GM12874 (cell line): ENCODE results near the gene LITAFD.

Experiments
- TF ChIP-seq, protein P1 (sequence below): IDR thresholded peaks from 2 replicates; pipeline ENCODE4 v1.5.1; 2011; ENCODE audit warnings: low read depth, mild to moderate bottlenecking, control low read depth, low read length, moderate library complexity; ENCODE audit not compliant: insufficient read depth

LITAFD gene

DNA sequence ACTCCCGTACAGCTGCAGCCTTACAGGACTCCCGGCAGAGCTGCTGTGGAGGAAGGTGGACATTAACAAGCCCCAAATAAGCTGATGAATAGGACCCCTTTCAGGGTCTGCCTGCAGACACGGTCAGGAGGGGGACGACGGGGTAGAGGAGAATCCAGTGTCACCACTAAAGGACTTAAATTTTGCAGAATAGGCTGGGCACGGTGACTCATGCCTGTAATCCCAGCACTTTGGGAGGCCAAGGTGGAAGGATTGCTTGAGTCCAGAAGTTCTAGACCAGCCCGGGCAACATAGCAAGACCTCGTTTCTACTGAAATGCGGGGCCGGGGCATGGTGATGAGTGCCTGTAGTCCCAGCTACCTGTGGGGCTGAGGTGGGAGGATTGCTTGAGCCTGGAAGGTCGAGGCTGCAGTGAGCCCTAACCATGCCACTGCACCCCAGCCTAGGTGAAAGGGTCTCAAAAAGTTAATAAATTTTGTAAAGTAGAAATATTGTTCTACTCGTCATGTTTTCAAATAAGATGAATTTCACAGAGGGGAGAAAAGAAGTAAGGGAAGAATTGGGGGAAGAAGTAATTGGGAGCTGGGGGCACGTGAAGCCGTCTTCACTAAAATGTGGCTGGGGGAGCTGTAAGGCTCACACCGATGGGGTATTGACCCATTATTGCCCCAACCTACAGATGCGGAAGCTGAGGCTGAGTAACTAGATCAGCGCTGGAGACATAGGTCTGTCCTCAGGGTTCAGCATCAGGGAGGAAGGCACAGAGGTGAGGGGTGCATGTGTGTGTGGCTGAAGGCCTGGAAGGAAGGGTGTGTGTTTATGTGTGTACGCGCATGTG, 4.7 kb downstream of the LITAFD start:
- TF ChIP-seq, protein P1, sequence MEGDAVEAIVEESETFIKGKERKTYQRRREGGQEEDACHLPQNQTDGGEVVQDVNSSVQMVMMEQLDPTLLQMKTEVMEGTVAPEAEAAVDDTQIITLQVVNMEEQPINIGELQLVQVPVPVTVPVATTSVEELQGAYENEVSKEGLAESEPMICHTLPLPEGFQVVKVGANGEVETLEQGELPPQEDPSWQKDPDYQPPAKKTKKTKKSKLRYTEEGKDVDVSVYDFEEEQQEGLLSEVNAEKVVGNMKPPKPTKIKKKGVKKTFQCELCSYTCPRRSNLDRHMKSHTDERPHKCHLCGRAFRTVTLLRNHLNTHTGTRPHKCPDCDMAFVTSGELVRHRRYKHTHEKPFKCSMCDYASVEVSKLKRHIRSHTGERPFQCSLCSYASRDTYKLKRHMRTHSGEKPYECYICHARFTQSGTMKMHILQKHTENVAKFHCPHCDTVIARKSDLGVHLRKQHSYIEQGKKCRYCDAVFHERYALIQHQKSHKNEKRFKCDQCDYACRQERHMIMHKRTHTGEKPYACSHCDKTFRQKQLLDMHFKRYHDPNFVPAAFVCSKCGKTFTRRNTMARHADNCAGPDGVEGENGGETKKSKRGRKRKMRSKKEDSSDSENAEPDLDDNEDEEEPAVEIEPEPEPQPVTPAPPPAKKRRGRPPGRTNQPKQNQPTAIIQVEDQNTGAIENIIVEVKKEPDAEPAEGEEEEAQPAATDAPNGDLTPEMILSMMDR, result no peak

DNA sequence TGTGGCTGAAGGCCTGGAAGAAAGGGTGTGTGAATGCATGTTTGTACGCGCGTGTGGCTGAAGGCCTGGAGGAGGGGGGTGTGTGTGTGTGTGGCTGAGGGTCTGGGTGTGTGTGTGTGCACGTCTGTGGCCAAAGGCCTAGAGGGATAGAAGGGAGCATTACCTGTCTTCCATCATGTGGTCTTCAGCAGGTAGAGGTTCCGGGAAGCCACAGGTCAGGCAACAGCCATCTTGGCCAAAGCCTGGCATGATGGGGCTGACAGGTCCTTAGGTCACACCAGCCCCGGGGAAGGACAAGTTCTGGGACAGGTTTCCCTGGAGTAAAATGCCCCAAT, 5.2 kb downstream of the LITAFD start:
- TF ChIP-seq, protein P1, result no peak

DNA sequence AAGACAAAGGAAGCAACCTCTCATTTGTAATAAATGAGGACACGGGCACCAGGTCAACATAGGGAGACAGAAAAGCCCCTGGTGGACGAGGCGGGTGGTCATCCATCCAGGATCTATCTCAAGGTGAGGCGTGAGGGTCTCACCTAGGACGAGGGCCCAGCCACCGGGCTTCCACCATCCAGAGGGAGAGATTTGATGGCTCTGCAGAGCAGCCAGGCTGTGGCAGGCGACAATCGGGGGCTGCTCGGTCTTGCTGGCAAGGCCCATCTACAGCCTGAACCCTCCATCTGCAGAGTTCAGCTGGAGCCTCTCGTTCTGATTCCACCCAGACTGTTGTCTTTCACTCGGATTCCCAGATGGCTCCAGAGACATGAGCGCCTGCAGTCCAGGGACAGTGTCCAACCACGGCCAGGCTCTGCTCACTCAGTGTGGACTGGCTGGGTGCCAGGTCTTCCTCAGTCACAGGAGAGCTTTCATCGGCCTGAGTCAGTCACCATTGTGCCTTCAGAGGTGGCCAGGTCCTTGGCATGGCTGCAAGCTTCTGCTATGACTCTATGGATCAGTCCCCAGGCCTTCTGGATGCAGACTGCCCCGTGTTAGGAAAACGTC, 5.9 kb downstream of the LITAFD start:
- TF ChIP-seq, protein P1, result no peak

DNA sequence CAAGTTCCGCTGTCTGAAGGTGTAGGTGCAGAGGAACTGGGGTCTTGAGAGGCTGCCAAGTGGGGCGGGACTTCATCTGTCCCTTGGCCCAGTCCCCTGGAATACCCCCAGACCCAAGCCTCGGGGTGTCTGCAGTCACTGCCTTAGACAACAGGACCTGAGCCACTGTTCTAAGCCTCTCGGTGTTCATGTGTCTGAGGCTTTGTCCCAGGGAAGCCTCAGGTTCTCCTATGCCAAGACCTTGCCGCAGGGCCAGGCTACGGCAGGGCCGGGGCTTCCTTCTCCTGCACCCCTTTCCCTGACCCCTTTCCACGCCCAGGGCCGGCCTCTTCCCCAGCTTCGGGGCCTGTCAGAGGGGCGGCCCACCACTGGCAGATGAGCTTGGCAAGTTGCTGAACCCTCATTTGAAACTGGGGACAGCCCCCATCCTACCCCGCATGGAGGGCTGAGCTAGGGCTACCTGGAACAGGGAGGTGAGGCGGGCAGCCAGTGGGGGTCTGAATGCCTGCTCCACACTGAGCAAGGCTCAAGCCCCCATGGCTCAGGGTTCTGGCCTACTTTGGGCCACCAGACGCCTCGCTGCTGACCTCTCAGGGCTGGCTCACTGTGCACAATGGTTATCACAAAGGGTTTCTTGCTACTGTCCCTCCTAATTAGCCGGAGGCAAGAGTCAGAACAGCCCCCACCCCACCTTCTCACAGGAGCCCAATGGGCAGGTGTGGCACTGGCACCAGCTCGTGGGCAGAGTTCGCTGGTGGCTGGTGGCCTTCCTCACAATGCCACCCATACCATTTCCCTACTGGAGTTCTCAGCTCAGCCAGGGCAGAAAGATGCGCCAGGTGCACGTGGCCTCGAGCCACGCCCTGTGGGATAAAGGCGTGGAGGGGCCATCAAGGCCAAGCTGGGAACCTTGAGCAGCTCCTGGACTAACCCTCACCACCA, 7.1 kb downstream of the LITAFD start:
- TF ChIP-seq, protein P1, result no peak

DNA sequence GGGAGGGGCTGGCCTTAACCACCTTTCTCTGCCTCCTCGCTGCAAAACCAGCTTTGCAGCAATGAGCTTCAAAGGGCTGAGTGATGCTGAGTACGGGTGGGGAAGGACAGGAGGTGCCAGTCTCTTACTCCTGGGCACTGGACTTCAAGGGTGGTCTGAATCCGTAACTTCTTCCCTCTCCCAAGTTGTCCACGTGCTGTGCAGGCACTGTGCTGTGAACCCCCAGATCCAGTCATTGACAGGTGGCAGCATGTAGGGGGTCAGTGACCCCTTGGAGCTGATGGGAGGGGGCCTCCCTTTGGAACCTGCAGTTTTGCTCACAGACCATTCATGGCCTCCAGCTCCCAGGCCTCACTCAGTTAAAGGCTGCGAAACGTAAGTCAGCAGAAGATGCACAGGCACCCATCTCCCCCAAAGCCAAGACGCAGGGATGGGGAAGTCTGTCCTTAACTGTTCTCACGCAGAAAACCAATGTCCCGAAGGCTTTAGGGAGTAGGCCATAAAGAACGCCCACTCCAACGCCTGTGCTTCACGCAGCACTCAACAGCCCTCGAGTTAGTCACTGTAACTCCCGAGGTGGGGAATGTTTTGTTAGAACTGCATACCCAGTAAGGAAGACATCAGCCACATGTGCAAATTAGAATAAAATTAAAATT, 7.9 kb downstream of the LITAFD start:
- TF ChIP-seq, protein P1, result no peak

DNA sequence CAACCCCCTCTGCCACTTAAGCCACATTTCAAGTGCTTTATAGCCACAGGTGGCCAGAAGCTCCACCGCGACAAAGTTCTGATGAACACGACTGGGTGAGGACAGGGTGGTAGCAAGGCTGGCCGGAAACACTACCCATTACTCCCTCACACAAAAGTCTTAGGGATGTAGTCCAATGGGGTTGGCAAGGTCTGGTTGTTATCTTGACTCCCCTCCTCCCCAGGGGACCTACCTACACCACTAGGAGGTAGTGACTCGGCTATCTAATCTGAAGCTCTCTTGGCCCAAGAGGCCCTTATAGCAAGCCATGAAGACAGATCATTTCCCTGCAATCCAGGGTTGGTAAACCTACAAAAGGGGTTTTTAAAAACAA, 8.4 kb downstream of the LITAFD start:
- TF ChIP-seq, protein P1, result no peak
